ENCODE measurements around the gene IQCC.

IQCC gene

DNA sequence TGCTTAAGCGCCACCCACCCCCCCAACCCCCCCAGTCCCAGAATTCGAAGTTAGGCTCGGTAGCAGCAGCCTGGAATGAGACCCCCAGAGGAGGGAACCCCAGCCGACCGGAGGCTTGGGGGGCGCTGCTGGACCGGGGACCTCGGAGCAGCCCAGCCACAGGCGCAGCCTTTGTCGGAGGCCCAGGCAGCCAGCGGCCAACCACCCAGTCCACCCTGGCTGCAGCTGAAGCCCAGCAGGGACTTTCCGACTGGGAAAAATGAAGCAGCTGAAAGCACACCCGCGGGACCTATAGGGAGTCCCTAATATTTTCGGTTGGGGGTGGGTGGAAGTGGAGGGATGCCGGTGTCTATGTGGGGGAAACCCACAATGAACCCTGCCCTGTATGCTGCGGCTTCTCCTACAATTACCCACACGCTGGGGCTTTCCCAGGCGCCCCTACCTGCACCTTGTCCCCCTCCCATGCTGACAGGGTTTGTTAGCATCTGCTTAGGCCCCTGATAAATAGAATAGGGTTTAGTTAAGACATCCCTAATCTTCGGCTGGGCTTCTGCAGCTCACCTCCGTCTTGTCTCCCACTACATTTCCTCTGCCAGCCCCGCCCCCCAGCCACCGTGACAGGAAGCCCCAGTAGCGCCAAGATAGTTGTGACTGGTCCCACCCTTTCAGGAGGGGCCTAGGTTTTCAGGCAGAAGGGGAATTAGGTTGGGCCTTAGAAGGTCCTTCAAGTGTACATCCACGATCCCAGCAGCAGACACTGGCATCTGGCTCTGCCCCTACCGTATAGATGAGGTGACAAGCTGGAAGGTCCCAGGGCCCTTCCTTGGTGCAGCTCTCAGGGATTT, 4.2 kb upstream of the IQCC start:
- no peak overlapping the region; the same call in 1 of the 2 replicates for H3K4me3 ChIP-seq (replicated peaks; ENCODE audit: insufficient read depth, low read length)
- DNase-seq (ENCODE audit: low read depth in 1 of 2, low spot score in 1 of 2): no peak
- no peak overlapping the region for H3K27ac ChIP-seq (replicated peaks)
- TF ChIP-seq, protein P1, sequence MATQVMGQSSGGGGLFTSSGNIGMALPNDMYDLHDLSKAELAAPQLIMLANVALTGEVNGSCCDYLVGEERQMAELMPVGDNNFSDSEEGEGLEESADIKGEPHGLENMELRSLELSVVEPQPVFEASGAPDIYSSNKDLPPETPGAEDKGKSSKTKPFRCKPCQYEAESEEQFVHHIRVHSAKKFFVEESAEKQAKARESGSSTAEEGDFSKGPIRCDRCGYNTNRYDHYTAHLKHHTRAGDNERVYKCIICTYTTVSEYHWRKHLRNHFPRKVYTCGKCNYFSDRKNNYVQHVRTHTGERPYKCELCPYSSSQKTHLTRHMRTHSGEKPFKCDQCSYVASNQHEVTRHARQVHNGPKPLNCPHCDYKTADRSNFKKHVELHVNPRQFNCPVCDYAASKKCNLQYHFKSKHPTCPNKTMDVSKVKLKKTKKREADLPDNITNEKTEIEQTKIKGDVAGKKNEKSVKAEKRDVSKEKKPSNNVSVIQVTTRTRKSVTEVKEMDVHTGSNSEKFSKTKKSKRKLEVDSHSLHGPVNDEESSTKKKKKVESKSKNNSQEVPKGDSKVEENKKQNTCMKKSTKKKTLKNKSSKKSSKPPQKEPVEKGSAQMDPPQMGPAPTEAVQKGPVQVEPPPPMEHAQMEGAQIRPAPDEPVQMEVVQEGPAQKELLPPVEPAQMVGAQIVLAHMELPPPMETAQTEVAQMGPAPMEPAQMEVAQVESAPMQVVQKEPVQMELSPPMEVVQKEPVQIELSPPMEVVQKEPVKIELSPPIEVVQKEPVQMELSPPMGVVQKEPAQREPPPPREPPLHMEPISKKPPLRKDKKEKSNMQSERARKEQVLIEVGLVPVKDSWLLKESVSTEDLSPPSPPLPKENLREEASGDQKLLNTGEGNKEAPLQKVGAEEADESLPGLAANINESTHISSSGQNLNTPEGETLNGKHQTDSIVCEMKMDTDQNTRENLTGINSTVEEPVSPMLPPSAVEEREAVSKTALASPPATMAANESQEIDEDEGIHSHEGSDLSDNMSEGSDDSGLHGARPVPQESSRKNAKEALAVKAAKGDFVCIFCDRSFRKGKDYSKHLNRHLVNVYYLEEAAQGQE (IDR thresholded peaks at IDR 0.05; ENCODE audit: insufficient replicate concordance, low read depth): no peak
- TF ChIP-seq GABPA (IDR thresholded peaks at IDR 0.05; ENCODE audit: low read depth) (no peak), POLR2AphosphoS5 (IDR thresholded peaks at IDR 0.05; ENCODE audit: low read depth) (no peak), SPI1 (IDR thresholded peaks at IDR 0.05; ENCODE audit: borderline replicate concordance, low read depth) (no peak)
- TF ChIP-seq, protein P2, sequence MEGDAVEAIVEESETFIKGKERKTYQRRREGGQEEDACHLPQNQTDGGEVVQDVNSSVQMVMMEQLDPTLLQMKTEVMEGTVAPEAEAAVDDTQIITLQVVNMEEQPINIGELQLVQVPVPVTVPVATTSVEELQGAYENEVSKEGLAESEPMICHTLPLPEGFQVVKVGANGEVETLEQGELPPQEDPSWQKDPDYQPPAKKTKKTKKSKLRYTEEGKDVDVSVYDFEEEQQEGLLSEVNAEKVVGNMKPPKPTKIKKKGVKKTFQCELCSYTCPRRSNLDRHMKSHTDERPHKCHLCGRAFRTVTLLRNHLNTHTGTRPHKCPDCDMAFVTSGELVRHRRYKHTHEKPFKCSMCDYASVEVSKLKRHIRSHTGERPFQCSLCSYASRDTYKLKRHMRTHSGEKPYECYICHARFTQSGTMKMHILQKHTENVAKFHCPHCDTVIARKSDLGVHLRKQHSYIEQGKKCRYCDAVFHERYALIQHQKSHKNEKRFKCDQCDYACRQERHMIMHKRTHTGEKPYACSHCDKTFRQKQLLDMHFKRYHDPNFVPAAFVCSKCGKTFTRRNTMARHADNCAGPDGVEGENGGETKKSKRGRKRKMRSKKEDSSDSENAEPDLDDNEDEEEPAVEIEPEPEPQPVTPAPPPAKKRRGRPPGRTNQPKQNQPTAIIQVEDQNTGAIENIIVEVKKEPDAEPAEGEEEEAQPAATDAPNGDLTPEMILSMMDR (IDR thresholded peaks at IDR 0.05; ENCODE audit: insufficient read depth, low read length): no peak
- no peaks in the 10 kb centered on the region for H3K27me3 ChIP-seq (ENCODE audit: insufficient read depth, poor library complexity, severe bottlenecking)

DNA sequence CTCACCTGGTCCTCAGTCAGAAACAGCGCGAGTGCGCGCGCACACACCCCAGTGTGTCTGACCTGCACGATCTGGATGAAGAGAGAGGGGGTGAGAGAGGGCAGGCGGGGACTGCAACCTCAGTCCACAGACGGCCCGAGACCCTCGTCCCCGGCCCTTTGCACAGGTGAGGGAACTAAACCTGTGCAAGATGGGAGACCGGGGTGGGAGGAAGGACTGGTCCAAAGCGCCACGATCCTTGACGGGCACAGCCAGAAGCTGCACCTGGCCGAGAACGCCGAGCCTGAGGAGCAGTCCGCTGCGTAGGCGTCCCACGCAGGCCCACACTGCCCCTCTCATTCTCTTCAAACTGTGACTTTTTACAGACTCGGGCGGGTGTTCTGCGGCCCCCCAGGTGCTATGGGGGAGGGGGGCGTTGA, 519 bp upstream of the IQCC start:
- DNase-seq (ENCODE audit: low read depth in 1 of 2, low spot score in 1 of 2): no peak
- TF ChIP-seq, protein P2 (IDR thresholded peaks at IDR 0.05; ENCODE audit: insufficient read depth, low read length): no peak
- TF ChIP-seq SPI1 (IDR thresholded peaks at IDR 0.05; ENCODE audit: borderline replicate concordance, low read depth): no peak
- no peak for TF ChIP-seq POLR2AphosphoS5 (IDR thresholded peaks at IDR 0.05; ENCODE audit: low read depth)
- TF ChIP-seq, protein P1 (IDR thresholded peaks at IDR 0.05; ENCODE audit: insufficient replicate concordance, low read depth): no peak
- TF ChIP-seq GABPA (IDR thresholded peaks at IDR 0.05; ENCODE audit: low read depth): no peak
- H3K27ac ChIP-seq (replicated peaks): peak overlapping the region; percentile 70
- peak overlapping the region; percentile 75 for H3K4me3 ChIP-seq (replicated peaks; ENCODE audit: insufficient read depth, low read length)
- H3K27me3 ChIP-seq (ENCODE audit: insufficient read depth, poor library complexity, severe bottlenecking): no peaks in the 10 kb centered on the region

DNA sequence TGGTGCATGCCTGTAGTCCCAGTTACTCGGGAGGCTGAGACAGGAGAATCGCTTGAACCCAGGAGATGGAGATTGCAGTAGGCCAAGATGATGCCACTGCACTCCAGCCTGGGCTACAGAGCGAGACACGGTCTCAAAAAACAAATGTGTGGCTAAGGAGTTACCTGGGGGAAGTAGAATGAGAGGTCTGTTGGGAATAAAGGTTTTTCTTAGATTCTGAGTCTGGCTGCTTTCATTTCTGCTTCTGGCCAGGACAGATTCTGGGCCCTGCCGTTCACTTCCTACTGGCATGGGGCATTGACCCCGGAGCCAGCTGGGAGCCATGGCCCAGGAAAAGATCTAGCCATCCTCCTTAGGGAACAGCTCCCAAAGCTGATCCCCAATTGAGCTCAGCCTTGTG, 3.0 kb downstream of the IQCC start:
- no peaks in the 10 kb centered on the region for H3K27me3 ChIP-seq (ENCODE audit: insufficient read depth, poor library complexity, severe bottlenecking)
- DNase-seq (ENCODE audit: low read depth in 1 of 2, low spot score in 1 of 2): no peak
- TF ChIP-seq GABPA (IDR thresholded peaks at IDR 0.05; ENCODE audit: low read depth) (no peak), POLR2AphosphoS5 (IDR thresholded peaks at IDR 0.05; ENCODE audit: low read depth) (no peak; the same call in 1 of the 2 replicates), SPI1 (IDR thresholded peaks at IDR 0.05; ENCODE audit: borderline replicate concordance, low read depth) (no peak)
- TF ChIP-seq, protein P1 (IDR thresholded peaks at IDR 0.05; ENCODE audit: insufficient replicate concordance, low read depth): no peak
- TF ChIP-seq, protein P2 (IDR thresholded peaks at IDR 0.05; ENCODE audit: insufficient read depth, low read length): no peak
- H3K27ac ChIP-seq (replicated peaks): no peak overlapping the region
- H3K4me3 ChIP-seq (replicated peaks; ENCODE audit: insufficient read depth, low read length): no peak overlapping the region

Measured in HL-60 (cell line).